GM21526 (cell line): ENCODE results near the gene PEAR1.

Experiments used
- ATAC-seq: cut with Tn5 transposase; IDR thresholded peaks from one replicate; pipeline ENCODE4 v1.9.1; 2021; ENCODE audit warnings: moderate library complexity; ENCODE audit not compliant: unreplicated experiment, low FRiP score

The PEAR1 gene

DNA sequence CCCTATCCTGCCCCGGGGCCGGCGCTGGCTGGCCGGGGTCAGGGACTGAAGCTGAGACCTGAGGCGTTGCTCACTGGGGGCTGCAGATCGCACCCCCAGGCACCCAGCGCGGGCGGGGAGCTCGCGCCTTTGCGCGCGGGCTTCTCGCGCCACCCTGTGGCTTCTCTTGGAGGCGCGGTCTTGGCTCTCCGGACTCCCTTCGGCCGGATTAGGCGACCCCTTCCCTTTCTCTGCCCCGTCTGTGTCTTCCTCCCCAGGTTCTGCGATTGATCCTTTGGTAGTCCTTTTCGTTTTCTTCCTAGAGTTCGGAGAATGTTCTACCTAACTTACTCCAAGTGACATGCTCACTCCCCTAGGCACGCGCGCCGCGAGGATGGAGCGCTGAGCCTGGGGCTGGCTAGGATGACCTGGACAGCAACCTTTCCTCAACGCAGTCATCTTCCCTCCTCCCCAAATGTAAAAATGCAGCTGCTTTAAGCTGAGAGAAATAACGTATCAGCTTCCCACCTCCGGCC lies 33.3 kb upstream of the PEAR1 start:
- no peak for ATAC-seq

DNA sequence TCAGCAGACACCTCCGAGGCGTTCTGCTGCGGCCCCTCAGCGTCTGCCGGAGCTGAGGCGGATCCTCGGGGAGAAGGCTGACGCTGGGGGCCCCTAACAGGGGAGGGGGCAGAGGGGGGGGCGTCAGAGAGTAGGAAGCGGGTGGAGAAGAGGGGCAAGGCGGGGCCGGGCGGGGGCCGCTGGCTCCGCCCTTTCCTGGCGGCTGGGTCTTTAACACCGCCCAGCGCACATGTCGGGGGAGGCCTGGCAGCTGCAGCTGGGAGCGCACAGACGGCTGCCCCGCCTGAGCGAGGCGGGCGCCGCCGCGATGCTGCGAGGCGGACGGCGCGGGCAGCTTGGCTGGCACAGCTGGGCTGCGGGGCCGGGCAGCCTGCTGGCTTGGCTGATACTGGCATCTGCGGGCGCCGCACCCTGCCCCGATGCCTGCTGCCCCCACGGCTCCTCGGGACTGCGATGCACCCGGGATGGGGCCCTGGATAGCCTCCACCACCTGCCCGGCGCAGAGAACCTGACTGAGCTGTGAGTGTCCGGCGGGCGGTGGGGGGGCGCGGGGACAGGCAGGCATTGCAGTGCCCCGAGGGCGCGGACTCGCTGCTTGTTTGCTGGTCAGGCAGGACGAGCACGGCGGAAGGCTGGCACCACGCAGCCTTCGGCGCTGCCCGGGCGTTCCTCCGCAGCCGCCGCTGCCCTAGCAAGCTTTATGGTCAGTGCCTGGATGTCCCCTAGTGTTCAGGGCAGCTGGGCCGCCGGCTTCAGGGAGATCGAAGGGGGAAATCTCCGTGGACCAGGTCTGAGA lies 32.7 kb upstream of the PEAR1 start, which contains the start of gene NTRK1:
TSS of gene NTRK1 (plus strand) at position 238 of the 796 bp plus-strand sequence. CDS start at position 308, 70 bp downstream.
- no peak for ATAC-seq

DNA sequence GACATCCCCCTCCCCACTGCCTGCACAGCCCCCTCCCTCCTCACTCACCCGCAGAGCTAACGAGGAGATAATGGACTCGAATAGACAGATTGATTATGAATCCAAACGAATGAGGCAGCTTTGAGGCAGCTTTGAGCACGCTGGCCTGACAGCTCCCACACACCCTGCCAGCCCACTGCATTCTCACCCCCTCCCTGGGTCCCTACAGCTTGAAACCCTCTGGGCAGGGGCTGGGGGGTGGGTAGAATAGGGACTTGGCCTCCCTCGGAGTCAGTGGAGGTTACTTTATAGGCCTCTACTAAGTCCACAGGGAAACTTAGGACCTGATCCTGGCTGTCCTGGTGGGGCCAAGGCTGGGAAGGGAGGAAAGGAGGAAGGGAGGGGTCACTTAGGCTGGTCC lies 30.9 kb upstream of the PEAR1 start:
- no peak for ATAC-seq

DNA sequence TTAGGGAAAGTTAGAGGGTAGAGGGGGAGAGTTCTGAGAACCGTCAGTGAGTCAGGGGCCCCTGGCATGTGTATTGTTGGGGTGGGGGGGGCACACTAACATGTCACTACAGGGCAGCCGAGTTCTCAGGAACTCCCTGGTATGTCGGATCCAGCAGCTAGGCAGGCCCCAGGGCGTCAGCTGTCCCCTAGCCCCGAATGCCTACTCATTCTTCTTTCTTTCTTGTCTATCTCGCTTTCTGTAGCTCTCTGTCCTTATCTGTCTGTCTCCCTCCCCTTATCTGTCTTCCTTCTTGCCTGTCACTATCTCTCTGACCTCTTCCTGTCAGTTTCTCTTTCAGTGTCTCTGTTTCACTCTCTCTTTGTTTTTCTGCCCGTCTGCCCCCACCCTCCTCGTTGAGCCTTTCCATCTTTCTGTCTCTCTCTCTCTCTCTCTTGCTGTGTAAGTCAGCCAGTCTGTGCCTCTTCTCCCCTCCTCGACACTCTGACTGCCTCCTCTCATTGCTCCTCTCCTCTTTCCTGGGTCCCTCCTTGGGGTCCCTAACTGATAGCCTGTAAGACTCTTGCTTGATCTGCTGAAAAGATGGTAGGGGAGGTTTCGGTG lies 30.4 kb upstream of the PEAR1 start:
- ATAC-seq = no peak

DNA sequence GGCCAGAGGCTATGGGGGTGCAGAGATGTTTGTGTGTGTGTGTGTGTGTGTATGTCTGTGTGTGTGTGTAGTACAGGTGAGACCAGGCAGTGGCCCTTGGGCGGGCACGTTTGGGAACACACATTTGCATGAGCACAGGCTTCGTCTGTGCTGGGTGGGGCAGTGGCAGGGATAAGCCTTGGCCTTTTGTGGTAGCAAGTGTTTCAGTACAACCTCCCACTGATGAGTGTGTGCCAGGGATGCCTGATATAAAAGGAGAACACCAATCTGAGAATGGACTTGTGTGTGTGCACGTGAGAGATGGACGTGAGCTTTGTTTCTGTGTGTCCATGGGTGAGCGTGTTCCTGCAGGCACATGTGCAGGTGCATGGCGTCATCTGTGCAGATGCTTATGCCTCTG lies 29.9 kb upstream of the PEAR1 start:
- ATAC-seq = no peak

DNA sequence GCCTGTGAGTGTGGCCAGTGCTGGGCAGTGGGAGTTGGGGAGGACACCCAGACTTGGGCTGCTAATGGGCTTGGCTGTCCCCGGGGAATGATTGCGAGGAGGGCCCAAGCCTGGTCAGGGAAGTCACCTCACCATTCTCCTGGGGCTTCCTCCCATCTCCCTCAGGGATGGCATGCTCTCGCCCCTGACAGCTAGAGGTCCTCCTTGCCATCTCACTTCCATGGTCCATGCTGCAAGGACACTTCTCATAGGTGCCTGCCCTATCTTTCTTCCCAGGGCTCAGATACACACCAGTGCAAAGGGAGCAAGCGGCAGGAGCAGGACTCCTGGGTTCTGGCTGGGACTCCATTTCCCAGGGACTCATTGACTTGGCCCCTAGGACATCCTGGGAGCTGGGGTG lies 28.7 kb upstream of the PEAR1 start:
- no peak for ATAC-seq

DNA sequence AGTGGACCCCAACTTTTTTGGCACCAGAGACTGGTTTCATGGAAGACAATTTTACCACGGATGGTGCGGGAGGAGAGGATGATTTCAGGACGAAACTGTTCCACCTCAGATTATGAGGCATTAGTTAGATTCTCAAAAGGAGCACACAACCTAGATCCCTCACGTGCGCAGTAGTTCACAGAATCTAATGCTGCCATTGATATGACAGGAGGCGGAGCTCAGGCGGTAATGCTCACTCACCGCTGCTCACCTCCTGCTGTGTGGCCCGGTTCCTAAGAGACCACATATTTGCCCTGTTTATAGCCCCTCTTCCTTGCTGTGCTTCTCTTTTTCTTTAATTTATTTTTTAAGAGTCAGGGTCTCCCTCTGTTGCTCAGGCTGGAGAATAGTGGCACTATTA lies 28.3 kb upstream of the PEAR1 start:
- no peak for ATAC-seq

DNA sequence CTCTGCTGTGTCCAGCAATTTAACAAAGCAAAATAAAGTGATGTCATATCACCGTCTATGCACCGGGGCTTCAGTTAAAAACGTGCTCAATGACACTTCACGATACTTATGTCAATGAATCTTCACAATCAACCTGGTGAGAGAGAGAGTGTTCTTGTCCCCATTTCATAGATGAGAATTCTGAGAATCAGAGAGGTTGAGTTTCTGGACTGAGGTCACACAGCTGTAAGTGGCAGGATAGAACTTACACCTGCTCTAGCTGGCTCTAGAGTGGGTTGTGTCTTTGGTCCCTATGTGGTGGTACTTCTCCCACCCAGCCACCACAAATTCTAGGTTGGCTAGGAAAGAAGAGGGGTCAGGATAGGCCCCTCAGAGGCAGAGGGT lies 27.7 kb upstream of the PEAR1 start:
- no peak for ATAC-seq

DNA sequence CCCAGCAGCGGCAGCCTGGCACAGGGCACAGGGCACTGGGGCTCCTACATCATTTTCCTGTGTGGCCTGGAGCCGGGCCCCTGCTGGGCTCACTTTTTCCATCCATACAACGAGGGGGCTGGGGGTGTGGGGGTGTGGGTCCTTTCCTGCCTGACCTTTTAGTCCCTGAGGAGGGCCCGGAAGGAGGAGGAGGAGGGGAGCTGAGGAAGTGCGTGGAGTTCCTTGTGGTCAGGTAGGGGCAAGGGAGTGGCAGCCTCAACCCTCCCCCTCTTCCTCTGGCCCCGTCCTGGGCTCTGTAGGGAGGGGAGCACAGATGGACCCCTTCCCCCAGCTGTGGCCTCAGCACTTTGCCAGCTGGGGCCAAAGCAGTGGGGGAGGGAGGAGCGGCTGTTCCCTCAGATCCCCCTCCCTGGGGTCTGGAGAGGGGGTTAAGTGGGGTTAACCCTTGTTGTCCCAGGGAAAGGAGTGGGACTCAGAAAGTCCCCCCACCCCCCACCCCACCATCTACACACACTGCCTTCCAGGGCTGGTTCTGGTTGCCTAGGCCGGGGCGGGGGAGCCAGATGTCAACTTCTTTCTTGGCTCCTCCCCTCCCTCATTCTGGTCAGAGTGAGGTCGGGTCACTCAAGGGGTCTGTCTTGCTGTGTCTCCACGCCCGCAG lies 27.1 kb upstream of the PEAR1 start:
- ATAC-seq = no peak

DNA sequence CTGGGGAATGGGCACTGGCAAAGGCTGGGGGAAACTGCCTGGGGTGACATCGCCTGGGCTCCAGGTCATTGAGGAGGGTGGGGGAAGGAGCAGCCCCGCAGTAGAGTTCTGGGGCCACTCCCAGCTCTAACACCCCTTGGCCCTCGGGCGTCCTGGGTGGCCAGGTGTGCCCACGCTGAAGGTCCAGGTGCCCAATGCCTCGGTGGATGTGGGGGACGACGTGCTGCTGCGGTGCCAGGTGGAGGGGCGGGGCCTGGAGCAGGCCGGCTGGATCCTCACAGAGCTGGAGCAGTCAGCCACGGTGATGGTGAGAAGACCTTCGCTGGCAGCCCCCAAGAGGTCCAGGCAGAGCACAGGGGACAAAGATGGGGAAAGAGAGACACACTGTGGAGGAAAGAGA lies 25.2 kb upstream of the PEAR1 start:
- ATAC-seq = no peak

DNA sequence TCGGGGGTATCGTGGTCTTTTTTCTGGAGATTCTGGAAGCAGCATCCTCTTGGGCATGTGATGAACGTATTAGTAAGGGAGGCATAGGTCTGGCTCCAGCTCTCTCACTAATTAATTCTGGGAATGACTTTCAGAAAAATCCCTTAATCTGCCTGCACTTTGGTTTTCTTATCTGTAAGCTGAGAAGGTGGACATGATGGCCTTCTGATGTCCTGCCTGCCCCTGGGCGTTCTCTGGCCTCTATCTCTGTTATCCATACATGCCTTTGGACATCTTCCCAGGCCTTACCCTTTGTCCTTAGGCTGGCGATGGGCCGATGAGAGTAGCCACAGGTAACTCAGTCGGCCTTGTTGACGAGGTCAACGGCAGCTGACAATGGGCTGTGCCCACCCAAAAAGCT lies 24.1 kb upstream of the PEAR1 start:
- ATAC-seq = no peak

DNA sequence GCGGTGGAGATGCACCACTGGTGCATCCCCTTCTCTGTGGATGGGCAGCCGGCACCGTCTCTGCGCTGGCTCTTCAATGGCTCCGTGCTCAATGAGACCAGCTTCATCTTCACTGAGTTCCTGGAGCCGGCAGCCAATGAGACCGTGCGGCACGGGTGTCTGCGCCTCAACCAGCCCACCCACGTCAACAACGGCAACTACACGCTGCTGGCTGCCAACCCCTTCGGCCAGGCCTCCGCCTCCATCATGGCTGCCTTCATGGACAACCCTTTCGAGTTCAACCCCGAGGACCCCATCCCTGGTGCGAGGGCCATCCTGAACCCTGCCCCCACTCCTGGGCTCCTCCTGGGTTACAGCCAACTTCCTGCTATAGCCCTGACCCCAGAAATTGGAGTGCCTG lies 19.9 kb upstream of the PEAR1 start:
- no peak for ATAC-seq

DNA sequence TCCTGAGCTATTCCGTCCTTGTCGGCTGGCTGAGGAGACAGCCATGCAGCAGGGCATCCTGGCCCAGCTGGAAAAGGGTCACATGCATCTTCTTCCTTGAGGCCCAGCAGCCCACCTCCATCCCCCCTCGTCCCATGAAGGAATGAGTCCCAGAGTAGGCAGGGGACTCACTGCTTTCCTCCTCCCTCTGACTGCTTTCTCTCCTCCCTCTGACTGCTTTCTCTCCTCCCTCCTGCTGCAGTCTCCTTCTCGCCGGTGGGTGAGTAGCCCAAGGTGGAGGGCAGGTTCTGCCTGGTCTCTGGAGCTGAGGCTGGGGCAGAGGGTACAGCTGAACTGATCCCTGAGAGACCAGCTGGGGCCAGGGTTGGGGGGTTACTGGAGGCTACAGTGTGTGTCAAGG lies 19.4 kb upstream of the PEAR1 start:
- no peak for ATAC-seq

DNA sequence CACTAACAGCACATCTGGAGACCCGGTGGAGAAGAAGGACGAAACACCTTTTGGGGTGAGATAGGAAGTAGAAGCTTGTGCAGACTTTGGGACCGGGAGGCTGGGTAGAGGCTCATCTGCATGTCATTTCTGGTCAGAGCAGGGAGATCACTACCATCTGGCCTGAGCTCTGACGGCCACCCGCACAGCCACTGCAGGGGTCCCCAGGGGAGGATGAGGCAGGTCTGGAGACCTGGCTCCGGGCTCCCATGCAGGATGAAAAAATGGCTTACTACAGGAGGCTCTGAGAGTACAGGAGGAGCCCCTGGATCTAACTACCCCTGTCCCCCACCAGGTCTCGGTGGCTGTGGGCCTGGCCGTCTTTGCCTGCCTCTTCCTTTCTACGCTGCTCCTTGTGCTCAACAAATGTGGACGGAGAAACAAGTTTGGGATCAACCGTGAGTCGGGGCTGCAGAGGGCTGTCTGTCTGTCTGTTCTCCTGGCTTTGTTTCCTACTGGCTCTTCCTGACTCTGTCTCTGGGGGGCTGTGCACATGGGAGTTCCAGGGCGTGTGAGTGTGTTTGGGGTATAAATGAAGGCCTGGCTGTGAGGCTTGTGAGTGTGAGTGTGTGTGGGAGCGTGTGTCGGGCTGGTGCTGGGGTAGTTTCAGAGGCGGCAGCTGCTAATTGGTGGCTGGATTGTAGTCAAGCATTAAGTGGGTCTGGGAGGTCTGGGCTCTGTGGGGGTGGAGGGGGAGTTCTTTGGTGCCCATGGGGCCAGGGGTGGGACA lies 18.8 kb upstream of the PEAR1 start:
- no peak for ATAC-seq

DNA sequence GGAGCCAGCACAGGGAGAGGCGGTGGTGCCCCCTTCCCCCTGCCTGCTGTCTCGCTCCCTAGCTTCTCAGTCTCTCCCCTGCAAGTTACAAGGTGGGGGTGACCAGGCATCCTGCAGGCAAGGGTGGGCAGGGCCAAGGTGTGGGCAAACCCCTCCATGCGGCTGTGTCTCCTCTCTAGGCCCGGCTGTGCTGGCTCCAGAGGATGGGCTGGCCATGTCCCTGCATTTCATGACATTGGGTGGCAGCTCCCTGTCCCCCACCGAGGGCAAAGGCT lies 18.2 kb upstream of the PEAR1 start:
- no peak for ATAC-seq

DNA sequence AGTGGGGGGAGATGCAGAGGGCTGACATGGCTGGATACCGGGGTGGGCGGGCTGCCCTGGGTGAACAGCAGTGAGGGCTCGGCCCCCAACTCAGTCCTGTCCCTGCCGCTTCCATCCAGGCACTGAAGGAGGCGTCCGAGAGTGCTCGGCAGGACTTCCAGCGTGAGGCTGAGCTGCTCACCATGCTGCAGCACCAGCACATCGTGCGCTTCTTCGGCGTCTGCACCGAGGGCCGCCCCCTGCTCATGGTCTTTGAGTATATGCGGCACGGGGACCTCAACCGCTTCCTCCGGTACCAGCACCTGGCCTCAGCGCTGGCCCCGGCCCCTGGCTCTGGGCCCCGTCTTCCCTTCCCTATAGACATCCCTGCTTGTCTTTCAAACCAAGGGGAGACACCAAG lies 17.2 kb upstream of the PEAR1 start:
- no peak for ATAC-seq

DNA sequence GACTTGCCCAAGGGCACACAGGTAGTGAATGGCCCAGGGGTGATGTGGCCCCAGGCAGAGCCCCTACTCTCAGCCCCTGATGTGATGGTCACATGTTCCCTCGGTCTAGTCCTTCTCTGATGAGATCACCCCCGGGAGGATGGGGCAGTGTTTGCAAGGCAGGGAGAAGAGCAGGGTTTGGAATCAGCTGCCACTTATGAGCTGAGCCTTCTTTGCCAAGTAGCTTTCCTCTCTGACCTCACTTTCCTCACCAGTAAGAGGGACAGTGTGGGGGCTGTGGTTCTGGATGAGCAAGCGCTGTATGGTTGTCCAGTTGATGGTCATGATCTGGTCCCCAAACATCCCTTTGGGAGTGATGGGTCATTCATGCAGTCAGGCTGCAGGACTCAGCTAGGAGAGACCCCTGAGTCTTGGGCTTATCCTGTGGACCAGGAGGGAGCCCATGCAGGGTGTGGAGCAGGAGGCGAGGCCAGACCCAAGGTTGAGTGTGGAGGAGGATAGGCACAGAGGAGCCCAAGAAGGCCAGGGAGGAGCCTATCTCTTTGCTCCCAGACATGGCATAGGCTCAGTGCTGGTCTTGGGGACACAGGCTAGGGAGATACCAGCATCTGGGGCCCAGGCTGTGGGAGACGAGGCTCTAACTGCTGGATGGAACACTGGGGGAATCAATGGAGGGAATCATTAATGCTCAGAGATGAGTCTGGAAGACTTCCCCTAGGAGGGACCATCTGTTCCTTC lies 15.9 kb upstream of the PEAR1 start:
- ATAC-seq = no peak

DNA sequence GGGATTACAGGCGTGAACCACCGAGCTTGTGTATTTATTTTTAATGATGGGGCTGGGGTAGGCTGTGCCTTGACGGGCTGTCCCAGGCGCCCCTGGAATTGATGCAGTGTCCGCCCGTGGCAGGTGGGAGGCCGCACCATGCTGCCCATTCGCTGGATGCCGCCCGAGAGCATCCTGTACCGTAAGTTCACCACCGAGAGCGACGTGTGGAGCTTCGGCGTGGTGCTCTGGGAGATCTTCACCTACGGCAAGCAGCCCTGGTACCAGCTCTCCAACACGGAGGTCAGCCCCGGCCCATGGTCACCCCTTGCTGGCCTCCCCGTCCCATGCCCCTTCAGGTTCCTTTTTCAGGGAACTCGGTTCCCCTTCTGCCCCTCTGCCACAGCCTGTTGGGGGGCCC lies 13.6 kb upstream of the PEAR1 start:
- ATAC-seq = no peak

DNA sequence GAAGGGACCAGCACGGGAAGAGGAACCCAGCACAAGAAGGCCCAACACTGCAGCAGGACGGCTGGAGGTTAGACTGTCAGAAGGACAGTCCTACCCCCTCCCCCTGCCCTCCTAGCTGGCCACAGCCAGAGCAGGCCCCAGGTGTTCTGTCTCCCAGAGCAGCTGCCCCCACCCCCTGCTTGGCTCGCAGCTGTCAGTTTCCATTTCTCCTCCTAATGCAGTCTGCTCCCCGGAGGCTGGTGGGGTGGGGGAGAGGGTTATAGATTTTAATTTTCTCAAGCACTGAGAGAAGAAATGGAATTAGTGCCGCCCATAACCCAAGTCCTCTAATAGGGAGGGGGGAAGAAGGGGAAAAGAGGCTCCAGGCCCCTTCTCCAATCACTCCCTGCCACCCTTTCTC lies 13.0 kb upstream of the PEAR1 start:
- ATAC-seq = no peak

DNA sequence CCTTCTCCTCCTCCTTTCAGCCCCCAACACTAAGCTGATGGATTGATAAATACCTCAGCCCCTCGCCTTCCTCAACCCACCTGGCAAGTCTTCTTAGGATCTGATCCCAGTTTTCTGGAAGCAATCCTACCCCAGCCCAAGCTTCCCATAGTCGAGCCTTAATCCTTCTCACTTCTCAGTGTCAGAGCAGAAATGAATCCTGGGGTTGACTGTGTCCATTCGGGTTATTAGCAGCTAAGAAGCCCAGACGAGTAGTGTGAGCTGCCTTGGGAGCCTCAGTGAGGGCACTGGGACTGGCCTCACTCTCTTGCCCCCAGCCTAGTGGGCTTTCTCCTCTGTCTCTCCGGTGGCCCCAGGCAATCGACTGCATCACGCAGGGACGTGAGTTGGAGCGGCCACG lies 12.4 kb upstream of the PEAR1 start:
- no peak for ATAC-seq

DNA sequence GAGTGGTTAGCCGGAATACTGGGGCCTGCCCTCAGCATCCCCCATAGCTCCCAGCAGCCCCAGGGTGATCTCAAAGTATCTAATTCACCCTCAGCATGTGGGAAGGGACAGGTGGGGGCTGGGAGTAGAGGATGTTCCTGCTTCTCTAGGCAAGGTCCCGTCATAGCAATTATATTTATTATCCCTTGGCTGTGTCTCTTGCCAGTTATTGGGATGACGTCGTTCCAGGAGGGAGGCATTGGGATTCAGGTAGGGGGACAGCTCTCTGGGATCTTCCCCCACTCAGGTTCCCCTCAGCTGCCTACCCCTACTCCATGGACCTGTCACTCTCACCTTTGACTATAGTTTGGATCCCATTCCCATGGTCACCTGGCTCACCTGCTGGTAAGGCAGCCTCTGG lies 11.9 kb upstream of the PEAR1 start:
- ATAC-seq = no peak
